Testis (tissue), 3 donors: ENCODE data around the gene SLX9. TPM values are rescaled to one million over a fixed set of nuclear protein-coding genes. Genes with fewer than 3 reads are reported as not detected.

Experiments
- DNase-seq: peaks from one replicate; pipeline ENCODE4 v3.0.0-alpha.2; 2019
- H3K27ac ChIP-seq, 2 donors: fragments of 200-600 bp; sonication (generic); one replicate each; pipeline ENCODE4 v1.5.1; 2019
- H3K27me3 ChIP-seq: fragments of 200-600 bp; sonication (generic); one replicate; pipeline ENCODE4 v1.5.1; 2019
- H3K36me3 ChIP-seq: fragments of 200-600 bp; sonication (generic); one replicate; pipeline ENCODE4 v1.5.1; 2017; ENCODE audit warnings: low read depth; ENCODE audit errors: missing control alignments
- H3K4me1 ChIP-seq: fragments of 200-600 bp; sonication (generic); one replicate; pipeline ENCODE4 v1.5.1; 2019
- H3K4me3 ChIP-seq, 2 donors: fragments of 200-600 bp; sonication (generic); one replicate each; pipeline ENCODE4 v1.5.1; 2017 to 2019
- H3K9me3 ChIP-seq: fragments of 200-600 bp; sonication (generic); one replicate; pipeline ENCODE4 v1.5.1; 2017
- CTCF ChIP-seq, 3 experiments: fragments of 450-650 bp in 2 of 3; fragments of 200-600 bp in 1 of 3; sonication (generic) in 1 of 3; IDR thresholded peaks; one replicate each; pipeline ENCODE4 v1.5.1; 2016 to 2019; ENCODE audit warnings: antibody characterized with exemption in 3 of 3, mild to moderate bottlenecking in 2 of 3, moderate library complexity in 1 of 3
- POLR2A ChIP-seq: fragments of 450-650 bp; IDR thresholded peaks from one replicate; pipeline ENCODE4 v1.6.1; 2017; ENCODE audit warnings: antibody characterized with exemption, mild to moderate bottlenecking, moderate library complexity
- WGBS, 2 donors: methylation state at CpG; one replicate each; pipeline ENCODE4 v1.1.5; 2018; 5-methylcytosine and 5-hydroxymethylcytosine counted together
- intact Hi-C: fragments of 100-400 bp; cut with DNase I; formaldehyde crosslinking; loops from one replicate; pipeline ENCODE4 v1.15.1; 2023; ENCODE audit warnings: low total_unique reads
- polyA plus RNA-seq: library from polyadenylated mRNA; stranded (reverse); fragments of 350-450 nt; fragmentation: Illumina TruSeq; extraction: RNeasy Lipid Tissue Mini Kit (QIAGEN cat#74804); gene quantifications from one replicate; pipeline ENCODE4 v1.2.3, GENCODE V29; 2014; ENCODE audit warnings: low read depth, low replicate concordance; ENCODE audit not compliant: insufficient read depth
- total RNA-seq, 2 donors: library from RNA; depleted of rRNA; stranded (reverse); fragments of >200 nt; gene quantifications; one replicate each; pipeline ENCODE4 v1.2.3, GENCODE V29; 2016

The SLX9 gene
- total and polyA plus RNA-seq, 3 donors from 2014 or later = 30.8 to 46.2 (median 31.9) TPM

- Histone ChIP-seq H3K27me3 (no peaks in the 10 kb centered on the region), H3K4me1 (no peaks in the 10 kb centered on the region), H3K27ac (no peak overlapping the region), H3K36me3 (no peaks in the 10 kb centered on the region), H3K9me3 (no peaks in the 10 kb centered on the region), H3K4me3 (no peak overlapping the region)
- TF ChIP-seq CTCF (IDR thresholded peaks at IDR 0.05) = no peak
- no peak for TF ChIP-seq POLR2A
- intact Hi-C loops = no loop called here
- 84 to 92% methylated on average over 9 to 18 of the region's 20 CpGs for WGBS, 2 donors
- no peak for DNase-seq
Observed at GRCh38 chr21:44979687-44980561, 40.1 kb downstream of the SLX9 start.

GRCh38 chr21:44980562-44981489, 41.0 kb downstream of the SLX9 start:
- Histone ChIP-seq H3K4me1 (no peaks in the 10 kb centered on the region), H3K4me3 (no peak overlapping the region), H3K9me3 (no peaks in the 10 kb centered on the region), H3K27me3 (no peaks in the 10 kb centered on the region), H3K27ac (no peak overlapping the region), H3K36me3 (no peaks in the 10 kb centered on the region)
- intact Hi-C loops = no loop called here
- DNase-seq = no peak
- TF ChIP-seq POLR2A = no peak
- TF ChIP-seq CTCF (IDR thresholded peaks at IDR 0.05) = no peak
- 91 to 94% methylated on average over 32 to 38 of the region's 38 CpGs for WGBS, 2 donors

GRCh38 chr21:44982558-44983250, 42.9 kb downstream of the SLX9 start:
- DNase-seq = peak; percentile 73
- Histone ChIP-seq H3K4me3 (no peak overlapping the region), H3K4me1 (no peaks in the 10 kb centered on the region), H3K36me3 (no peaks in the 10 kb centered on the region), H3K9me3 (no peaks in the 10 kb centered on the region), H3K27me3 (no peaks in the 10 kb centered on the region), H3K27ac (no peak overlapping the region)
- intact Hi-C loops = no loop called here
- 48 to 73% methylated on average over 10 to 28 of the region's 41 CpGs for WGBS, 2 donors
- TF ChIP-seq CTCF (IDR thresholded peaks at IDR 0.05) (no peak), POLR2A (no peak)

- no peaks in the 10 kb centered on the region for H3K4me1 ChIP-seq
- no peak for DNase-seq
- 81 to 82% methylated on average over 9 to 20 of the region's 22 CpGs for WGBS, 2 donors
Observed at GRCh38 chr21:44983421-44984206, 43.8 kb downstream of the SLX9 start.

More at GRCh38 chr21:44983421-44984206, 43.8 kb downstream of the SLX9 start:
- intact Hi-C loops = no loop called here
- no peak overlapping the region for H3K4me3 ChIP-seq
- H3K36me3 ChIP-seq = no peaks in the 10 kb centered on the region
- H3K9me3 ChIP-seq = no peaks in the 10 kb centered on the region
- no peak overlapping the region for H3K27ac ChIP-seq
- TF ChIP-seq POLR2A (no peak), CTCF (IDR thresholded peaks at IDR 0.05) (no peak)
- no peaks in the 10 kb centered on the region for H3K27me3 ChIP-seq
